ENCODE measurements around the gene NUP37.
"Not testable (repeated sequence)": the region's sequence is repeated elsewhere in the genome, so short reads cannot be mapped to it uniquely, and the experiment has no call there.

Gene NUP37, protein sequence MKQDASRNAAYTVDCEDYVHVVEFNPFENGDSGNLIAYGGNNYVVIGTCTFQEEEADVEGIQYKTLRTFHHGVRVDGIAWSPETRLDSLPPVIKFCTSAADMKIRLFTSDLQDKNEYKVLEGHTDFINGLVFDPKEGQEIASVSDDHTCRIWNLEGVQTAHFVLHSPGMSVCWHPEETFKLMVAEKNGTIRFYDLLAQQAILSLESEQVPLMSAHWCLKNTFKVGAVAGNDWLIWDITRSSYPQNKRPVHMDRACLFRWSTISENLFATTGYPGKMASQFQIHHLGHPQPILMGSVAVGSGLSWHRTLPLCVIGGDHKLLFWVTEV

DNA sequence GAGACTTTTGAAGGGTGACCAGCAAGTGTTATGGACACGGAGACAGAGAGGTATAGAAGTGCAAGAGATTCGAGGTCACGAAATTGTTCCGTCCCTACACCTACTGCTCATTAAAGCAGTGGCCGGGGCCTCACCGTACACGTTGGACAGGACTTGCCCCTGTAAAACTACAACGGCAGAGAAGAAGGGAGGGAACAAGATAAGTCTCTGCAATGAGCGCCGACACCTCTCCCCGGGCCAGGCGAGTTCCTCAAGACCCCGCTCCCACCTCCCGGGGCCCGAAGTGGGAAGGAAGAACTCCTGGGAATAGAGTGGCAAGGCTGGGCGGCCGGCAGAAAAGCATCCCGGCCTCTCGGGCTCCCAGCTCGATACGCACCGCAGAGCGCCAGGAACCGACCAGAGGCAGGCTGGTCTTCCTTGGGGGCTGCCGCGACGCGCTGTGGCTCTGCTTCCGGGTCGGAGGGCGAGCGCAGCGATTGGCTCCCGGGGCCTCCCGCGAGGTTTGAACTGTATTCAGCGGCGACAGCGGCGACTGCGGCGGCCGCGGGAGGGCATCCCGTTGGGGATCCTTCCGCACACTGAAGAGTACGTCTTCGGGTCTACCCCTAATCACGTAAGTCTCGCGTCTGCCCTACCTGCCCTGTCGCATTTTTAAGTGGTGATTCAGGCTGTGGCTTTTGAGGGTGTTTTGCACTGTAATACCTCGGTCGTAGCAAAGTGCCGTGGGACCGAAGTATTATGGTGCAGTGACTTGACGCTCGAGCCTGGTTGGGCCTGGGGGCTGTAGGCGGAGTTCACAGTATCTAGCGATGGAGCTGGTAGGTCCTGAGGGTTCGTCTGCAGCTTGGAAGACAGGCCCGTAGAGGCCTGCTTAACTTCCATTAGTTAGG lies at the start of gene NUP37, which contains the start of gene PARPBP:
Gene NUP37, minus strand, starts transcription at position 441 of the 890 bp plus-strand sequence. CDS start 1,596 bp downstream, outside the sequence.
Gene PARPBP, plus strand, starts transcription at position 510 of the 890 bp plus-strand sequence. CDS start 3,706 bp downstream, outside the sequence.
- DNase-seq = peak; percentile 93

DNA sequence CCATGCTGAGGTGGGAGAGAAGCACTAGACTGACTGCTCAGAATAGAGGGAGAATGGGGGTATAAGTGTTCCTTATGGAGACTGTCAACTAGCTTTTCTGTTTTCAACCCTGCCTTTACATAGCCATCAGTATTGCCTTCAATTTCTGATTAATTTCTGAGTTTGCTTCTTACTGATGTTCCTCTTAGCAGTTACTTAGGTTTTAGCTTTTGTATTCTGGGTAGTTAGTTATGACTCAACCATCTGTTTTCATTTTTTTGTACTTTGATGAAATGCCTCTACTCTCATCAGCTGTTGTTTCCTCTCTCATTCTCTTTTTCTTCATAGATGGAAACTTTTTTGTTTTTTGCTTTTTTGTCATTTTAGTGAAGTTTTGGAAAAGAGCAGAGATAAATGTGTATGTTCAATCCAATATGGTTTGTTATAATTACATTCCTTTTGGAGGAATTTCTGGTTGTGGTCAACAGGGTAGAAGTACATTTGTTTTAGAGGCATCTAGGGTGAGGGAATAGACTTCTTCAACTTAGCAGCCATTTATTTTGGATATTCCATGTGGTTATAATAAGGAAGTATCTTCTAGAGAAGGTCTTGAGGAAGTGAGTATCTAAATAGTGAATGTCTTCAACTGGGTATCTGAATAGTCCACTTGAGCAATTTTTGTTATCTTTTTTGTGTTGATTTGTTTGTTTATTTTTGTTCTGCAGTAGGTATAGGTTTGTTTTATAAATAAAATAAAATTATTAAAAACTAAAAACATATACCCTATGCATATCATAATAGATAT lies 48.1 kb upstream of the NUP37 start:
- DNase-seq = no peak

DNA sequence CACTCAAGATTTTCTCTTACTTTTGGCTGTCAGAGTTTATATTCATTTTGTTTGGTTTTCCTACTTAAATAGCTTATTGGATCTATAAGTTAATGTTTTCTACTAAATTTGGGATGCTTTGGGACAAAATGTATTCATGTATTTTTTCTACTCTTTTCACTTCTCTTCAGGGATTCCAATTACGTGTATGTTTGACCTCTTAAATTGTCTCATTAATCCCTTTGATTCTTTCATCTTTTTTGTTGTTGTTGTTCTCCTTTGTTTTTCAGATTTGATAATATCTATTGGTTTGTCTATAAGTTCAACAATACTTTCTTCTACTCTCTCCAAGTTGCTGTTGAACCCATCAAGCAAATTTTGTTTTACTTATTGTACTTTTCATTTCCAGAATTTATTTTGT lies 43.5 kb upstream of the NUP37 start:
- DNase-seq = no peak

DNA sequence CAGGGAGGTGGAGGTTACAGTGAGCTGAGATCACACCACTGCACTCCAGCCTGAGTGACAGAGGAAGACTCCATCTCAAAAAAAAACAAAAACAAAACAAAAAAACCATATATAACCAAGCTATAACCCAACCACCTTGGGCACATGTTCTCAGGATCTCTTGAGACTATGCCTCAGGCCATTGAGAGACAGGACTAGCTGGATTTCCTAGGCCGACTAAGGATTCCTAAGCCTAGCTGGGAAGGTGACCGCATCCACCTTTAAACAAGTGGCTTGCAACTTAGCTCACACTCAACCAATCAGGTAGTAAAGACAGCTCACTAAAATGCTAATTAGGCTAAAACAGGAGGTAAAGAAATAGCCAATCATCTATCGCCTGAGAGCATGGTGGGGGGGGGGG lies 35.3 kb upstream of the NUP37 start:
- not testable (repeated sequence) for DNase-seq

DNA sequence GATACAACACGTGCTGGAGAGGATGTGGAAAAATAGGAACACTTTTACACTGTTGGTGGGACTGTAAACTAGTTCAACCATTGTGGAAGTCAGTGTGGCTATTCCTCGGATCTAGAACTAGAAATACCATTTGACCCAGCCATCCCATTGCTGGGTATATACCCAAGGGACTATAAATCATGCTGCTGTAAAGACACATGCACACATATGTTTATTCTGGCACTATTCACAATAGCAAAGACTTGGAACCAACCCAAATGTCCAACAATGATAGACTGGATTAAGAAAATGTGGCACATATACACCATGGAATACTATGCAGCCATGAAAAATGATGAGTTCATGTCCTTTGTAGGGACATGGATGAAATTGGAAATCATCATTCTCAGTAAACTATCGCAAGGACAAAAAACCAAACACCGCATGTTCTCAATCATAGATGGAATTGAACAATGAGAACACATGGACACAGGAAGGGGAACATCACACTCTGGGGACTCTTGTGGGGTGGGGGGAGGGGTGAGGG lies 27.2 kb upstream of the NUP37 start:
- not testable (repeated sequence) for DNase-seq

DNA sequence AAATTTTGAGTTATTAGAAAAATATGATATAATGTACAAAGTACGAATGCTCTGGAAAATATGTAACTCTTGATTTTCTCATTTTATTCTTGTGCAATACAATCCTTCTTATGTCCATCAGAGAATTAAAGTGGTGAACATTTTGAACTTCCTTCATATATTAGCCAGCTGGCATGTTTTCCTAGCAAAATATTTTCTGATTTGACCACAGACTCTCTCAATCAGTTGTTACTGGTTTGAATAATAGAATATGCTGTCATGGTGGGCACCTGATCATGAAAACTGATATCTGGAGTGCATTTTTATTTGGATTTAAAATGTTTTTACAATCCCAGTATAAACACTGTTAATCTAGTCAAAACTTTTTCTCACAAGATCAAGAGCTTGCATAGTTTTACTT lies 24.3 kb upstream of the NUP37 start:
- no peak for DNase-seq

DNA sequence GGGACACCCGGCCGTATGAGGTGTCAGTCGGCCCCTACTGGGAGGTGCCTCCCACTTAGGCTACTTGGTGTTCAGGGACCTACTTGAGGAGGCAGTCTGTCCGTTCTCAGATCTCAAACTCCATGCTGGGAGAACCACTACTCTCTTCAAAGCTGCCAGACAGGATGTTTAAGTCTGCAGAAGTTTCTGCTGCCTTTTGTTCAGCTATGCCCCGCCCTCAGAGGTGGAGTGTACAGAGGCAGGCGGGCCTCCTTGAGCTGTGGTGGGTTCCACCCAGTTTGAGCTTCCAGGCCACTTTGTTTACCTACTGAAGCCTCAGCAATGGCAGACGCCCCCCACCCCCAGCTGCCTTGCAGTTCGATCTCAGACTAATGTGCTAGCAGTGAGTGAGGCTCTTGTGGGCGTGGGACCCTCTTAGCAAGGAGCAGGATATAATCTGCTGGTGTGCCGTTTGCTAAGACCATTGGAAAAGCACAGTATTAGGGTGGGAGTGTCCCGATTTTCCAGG lies 23.0 kb upstream of the NUP37 start:
- peak; percentile 7 for DNase-seq

DNA sequence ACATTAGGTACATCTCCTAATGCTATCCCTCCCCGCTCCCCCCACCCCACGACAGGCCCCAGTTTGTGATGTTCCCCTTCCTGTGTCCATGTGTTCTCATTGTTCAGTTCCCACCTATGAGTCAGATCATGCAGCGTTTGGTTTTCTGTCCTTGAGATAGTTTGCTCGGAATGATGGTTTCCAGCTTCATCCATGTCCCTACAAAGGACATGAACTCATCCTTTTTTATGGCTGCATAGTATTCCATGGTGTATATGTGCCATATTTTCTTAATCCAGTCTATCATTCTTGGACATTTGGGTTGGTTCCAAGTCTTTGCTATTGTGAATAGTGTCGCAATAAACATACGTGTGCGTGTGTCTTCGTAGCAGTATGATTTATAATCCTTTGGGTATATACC lies 17.7 kb upstream of the NUP37 start:
- not testable (repeated sequence) for DNase-seq

DNA sequence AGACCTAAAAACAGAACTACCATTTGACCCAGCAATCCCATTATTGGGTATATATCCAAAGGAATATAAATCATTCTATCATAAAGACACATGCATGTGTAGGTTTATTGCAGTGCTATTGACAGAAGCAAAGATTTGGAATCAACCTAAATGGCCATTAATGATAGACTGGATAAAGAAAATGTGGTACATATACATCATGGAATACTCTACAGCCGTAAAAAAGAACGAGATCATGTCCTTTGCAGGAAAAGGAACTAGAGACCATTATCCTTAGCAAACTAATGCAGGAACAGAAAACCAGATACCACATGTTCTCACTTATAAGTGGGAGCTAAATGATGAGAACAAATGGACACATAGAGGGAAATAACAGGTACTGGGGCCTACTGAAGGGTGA lies 11.5 kb upstream of the NUP37 start:
- not testable (repeated sequence) for DNase-seq

DNA sequence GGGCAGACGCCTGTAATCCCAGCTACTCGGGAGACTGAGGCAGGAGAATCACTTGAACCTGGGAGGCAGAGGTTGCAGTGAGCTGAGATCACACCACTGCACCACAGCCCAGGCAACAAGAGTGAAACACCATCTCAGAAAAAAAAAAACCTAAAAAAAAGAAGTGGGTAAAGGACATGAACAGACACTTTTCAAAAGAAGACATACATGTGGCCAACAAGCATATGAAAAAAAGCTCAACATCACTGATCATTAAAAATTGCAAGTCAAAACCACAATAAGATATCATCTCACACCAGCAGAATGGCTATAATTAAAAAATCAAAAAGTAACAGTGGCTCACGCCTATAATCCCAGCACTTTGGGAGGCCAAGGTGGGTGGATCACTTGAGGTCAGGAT lies 10.8 kb upstream of the NUP37 start:
- DNase-seq = not testable (repeated sequence)

DNA sequence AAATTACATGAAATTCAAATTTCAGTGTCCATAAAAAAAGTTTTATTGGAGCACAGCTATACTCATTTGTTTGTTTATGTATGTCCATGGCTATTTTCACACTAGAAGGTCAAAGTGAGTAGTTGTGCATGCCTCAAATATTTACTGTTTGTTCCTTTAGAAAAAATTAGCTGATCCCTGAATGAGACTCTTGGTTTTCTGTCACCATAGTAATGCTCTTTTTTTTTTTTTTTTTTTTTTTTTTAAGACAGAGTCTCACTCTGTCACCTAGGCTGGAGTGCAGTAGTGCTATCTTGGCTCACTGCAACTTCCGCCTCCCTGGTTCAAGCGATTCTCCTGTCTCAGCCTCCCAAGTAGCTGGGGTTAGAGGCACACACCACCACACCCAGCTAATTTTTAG lies 1.4 kb upstream of the NUP37 start:
- not testable (repeated sequence) for DNase-seq

DNA sequence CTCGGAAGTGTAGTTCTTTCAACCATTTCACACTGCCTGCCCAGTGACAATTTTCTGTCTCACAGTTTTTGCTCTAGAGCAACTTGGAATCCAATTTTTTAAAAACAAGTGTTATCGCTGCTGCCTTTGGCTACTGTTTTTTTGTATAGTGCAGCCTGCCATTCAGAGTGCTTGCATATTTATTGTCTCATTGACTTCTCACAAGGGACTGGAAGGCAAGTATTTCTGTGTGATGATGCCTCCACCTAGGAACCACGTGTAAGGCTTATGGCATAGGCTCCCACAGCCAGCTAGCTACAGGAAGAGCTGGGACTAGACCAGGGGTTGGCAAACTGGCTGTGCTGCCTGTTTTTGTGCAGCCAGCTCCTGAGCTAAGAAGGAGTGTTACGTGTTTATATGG lies 972 bp upstream of the NUP37 start:
- DNase-seq = no peak

DNA sequence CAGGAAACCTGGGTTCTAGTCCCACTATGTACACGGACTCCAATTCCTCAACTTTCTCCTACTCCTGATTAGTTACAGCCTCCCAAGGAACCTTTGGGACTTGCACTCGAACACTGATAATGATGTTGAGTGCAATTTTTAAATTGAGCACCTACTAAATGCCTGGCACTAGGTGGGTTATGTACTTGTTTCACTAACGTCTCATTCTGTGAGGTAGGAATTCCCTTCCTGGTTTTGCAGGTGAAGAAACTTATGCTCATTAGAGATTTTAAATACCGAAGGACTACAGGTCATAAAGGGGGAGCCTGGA lies 605 bp upstream of the NUP37 start:
- no peak for DNase-seq

DNA sequence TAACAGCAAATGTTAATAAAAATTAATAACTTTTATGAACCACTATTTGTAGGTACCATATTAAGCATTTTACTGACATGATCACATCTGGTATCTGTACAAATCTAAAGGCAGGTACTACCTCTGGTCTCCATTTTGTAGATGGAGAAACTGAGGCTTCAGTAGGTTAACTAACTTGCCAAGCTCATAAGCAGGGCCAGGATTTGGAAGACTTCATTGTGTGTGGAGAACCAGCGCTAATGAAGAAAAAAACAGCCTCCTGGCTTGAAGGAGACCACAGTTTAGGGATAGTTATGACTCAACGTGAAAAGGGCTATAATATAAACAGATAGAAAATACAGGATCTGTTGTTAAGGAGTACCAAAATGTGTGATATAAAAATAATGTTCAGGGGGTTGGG lies 1.0 kb downstream of the NUP37 start:
- no peak for DNase-seq

DNA sequence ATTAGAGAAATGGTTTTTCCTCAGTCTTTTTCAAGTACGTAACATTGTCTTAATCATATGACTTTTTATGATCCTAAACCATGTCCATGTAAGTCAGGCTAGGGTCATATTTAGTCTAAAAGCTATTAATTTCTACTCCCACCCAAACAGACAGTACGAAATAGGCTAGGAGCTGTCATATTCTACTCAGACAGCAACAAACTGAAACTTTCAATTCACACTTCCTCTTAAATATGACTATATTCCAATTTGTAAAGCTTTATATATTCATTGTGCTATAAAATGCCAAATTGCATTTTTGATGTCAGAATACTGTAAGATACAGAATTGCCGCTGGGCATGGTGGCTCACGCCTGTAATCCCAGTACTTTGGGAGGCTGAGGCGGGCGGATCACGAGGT lies 3.5 kb downstream of the NUP37 start:
- no peak for DNase-seq

DNA sequence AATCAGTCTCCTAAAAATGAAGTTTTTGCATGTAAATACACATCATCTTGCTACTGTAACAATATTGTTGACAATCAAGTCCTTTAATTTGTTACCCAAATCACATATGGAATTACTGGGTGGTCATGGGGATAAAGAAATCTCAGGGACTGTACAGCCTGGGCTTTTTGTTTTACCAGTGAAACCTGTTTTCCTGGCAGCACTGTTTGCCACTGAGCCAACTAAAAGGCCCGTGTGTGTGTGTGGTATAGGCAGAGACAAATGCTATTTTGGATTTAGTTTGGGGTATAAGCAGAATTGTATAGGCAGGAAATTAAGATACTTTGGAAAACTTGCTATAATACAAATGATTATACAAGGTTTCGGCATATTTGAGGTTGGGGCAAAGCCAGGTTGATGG lies 5.7 kb downstream of the NUP37 start:
- DNase-seq = no peak

DNA sequence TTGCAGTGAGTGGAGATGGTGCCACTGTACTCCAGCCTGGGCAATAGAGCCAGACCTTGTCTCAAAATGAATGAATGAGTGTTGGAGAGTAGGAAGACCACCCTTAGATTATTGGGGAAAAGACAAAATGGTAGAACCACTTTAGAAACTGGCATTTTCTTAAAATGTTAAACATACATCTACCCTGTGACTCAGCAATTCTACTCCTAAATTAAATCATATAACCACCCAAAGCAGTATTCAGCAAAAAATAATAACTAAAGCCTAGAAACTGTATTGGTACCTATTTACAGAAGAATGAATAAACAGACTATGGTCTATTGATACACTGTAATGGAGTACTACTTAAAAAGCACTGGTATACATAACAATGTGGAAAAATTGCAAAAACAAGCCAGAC lies 9.1 kb downstream of the NUP37 start:
- DNase-seq = no peak

DNA sequence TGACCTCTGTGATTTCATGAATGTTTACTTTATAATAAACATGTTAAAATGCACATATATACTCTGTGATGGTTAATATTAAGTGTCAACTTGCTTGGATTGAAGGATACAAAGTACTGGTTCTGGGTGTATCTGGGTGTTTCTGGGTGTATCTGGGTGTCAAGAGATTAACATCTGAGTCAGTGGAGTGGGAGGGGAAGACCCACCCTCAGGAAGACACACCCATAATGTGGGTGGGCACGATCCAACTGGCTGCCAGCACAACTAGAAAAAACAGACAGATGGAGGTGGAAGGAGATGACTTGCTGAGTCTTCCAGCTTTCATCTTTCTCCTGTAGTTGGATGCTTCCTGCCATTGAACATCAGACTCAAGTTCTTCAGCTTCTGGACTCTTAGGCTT lies 11.9 kb downstream of the NUP37 start:
- DNase-seq = no peak

DNA sequence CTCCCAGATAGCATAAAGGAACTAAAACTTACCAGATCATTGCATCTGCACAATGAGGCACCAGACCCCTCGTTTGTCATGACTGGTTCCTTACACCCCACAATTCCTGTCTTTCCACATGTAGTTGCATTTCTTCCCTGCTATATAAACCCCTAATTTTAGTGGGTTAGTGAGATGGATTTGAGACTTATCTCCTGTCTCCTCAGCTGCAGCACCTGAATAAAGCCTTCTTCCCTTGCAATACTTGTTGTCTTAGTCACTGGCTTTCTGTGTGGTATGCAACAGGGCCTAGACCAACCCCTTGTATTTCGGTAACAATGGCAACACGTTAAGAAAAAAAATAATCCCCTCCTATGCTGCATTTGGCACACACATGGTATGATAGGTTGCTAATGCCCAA lies 13.0 kb downstream of the NUP37 start:
- no peak for DNase-seq

DNA sequence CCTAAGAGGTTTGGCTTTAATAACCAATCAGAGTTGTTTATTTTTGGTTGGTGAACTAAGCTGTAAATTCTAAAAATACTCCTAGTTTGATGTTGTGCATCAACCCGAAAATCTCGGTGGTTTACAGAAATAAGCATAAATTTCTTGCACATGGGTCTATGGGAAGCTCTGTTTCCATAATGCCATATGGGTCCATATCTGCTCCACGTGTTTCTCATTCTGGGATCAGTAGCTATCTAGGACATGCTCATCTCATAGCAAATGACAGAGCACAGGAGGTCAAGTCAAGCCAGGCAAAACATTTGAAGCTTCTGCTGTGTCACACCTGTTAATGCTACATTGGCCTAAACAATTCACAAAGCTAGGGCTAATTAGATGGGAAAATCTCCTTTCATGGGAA lies 23.1 kb downstream of the NUP37 start:
- DNase-seq = no peak

DNA sequence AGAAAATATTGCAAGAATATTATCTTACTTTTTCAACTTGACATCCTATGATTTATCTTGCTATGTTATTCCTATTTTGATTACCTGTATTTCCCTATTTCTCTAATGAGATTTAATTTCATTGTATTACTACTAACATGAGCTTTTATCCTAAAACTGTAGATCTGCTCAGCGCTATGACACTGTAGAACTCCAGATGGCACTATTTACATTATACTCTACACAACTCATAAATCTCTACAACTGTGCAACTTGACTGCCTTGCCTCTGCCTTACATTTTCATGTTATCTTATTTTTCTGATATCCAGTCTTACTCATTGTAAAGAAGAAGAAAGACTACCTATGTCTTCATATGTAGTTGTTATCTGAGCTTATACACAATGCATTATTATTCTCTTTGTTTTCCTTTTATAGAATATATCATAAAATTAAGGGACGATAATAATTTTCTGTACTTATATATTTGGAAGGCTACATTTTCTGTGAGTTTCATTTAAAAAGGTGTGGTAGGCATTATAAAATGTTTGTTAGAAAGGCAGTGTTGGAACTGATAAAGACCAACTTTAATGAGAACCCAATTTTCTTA lies 24.1 kb downstream of the NUP37 start:
- DNase-seq = peak; percentile 13

DNA sequence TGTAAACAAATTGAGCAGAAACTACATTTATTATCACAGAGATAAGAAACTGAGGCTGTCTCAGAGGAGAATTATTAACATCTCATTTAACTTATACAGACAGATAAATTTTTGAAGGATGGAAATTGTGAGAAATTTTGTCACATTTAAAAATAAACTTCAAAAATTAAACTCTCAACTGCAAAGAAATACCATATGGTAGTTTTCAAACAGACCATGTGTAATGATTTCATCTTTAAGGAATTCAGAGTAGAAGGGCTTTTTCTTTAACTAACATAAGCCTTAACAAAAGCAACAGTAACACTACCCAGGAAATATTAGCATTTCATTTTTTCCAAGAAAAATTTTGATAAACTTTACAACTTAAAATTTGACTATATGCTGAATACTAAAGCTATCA lies 26.6 kb downstream of the NUP37 start:
- DNase-seq = no peak

Data from CD4-positive, alpha-beta T cell treated with Interleukin-12 subunit alpha and Interleukin-12 subunit beta, for 1 hour (primary cell).